Inferior parietal cortex (tissue), 1 donor: Measurements from ENCODE around the gene PDZRN3.

Experiments
- DNase-seq: peaks from one replicate; pipeline ENCODE4 v3.0.0-alpha.2; 2016; ENCODE audit errors: extremely low spot score

PDZRN3 gene

DNA sequence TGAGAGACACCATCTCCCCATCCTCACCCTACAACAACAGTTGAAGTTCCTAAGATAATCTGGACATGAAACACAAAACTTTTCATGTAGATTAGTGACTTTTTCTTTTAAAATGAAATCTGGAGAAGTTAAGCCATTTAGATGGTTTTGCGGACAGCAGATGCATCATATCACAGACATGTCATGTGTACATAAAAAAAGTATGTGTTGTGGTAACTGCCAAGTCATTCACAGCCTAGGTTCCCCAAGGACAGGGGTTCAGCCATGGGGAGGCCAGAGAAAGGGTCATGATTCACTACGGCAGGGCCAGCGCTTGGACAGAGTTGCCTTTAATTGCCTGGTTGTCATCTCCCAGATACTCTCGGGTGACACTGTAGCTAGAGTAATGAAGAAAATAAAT, 163.2 kb downstream of the PDZRN3 start:
- DNase-seq, result no peak

DNA sequence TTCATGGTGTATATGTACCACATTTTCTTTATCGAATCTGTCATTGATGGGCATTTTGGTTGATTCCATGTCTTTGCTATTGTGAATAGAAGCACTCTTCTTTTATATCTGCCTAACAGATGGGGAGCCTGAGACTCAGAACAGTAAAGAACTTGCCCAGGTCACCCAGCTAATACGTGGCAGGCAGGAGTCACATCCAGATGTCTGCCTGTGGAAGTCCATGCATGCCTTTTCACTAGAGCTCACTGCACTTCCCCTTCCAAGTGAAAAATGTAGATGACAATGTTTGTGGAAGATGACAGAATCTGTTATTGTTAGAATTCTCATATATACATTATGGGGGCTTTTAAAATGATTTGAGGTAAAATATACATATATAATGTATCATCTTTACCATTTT, 165.0 kb downstream of the PDZRN3 start:
- no peak for DNase-seq

GRCh38 chr3:73453666-73454065, 171.1 kb downstream of the PDZRN3 start:
- no peak for DNase-seq

DNA sequence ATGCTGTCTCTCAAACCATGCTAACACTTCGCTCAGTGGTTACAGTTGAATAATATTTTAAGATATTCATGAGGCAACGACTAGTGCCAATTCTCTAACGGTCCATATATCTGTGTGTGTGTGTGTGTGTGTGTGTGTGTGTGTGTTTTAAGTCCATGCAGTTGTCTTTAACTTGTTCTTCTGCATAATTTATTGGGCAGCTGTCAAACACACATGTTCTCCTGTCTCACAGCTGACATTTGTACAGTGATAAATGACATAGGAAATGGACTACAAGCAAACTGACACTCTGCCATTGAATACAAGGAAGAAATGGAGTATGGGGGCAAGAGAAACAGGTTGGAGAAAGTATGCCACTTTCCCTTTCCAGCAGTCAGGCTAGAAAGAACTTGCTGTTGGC, 172.0 kb downstream of the PDZRN3 start:
- DNase-seq, result no peak

GRCh38 chr3:73451301-73451944, 173.3 kb downstream of the PDZRN3 start:
- DNase-seq, result no peak

- DNase-seq, result no peak
Observed at GRCh38 chr3:73449774-73450173, 175.0 kb downstream of the PDZRN3 start.

- no peak for DNase-seq
Observed at GRCh38 chr3:73448761-73449301, 175.9 kb downstream of the PDZRN3 start.

DNA sequence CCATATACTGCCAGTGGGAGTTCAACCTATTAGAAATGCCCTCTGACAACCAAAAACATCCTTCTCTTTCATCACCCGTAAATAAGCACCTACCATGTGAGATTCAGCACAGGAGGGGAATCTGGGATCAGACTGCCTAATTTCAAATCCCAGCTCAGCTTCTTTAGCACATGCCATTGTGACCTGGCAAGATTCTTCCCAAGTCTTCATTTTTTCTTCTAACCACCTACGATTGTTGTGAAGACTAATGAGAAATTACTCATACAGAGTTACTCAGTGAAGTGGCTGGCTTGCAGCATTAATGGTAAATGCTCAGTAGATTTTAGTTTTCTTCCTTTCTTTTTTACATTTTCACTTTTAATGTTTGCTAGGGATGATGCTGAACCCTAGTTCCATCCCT, 176.7 kb downstream of the PDZRN3 start:
- no peak for DNase-seq

DNA sequence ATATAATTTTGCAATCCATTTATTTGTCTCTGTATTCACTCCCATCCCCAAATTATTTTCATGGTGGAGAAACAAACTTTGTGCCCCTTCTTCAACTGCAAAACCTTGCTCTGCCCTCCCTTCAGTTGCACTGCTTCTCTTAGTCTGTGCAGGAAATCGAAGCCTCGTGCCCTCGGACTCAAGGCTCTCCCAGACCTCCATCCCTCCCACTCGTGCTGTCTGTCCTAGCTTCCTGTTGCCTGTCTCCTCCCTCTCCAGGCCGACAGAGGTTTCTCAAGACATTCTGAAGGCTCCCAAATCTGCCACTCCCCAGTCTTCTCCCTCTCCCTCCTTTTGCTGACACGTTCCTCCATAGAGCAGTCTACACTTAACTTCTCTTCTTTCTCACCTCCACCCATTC, 177.6 kb downstream of the PDZRN3 start:
- no peak for DNase-seq

DNA sequence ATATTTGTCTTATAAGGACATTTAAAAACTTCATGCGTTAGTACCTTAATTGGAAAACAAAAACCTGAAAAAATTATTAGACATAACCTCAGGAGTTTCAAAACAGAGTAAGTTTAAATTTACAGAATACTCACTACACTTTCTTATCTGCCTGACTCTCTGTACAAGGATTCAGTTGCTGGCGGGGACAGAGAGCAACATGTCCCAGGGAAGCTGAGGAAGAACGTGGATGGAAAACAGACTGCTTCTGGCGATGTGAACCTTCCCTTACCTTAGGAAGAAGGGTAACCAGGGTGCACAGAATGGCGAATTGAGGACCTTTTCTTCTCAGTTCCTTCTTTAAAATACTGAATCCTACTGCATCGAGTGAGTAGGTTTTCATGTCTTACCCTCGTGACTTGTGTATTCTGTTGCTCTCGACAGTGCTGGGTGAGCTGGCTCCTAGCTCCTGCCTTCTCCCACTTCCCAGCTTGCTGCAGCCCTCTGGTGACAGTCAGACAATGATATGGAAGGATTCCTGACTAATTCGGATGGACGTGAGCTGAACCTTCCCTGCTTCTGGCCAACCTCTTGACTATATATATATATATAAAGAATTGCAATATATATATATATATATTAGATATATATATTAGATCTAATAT, 178.2 kb downstream of the PDZRN3 start:
- no peak for DNase-seq

DNA sequence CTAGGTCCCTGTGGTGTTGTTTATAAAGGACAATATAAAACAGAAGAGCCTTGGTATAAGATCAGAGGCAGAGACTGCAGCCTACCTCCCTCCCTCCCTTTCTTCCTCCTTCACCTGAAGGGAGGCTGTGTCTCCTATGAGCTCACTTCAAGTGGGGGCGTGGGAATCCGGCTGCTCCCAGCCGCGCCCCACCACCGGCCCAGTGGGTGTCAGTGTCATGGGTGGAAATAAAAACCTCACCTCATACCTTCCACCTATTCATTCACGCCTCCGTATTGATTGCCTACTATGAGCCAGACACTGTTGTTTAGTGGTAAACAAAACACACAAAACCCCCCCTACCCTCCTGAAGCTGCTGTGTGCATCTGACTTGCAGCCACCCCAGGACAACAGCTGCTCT, 181.9 kb downstream of the PDZRN3 start:
- no peak for DNase-seq

- DNase-seq, result no peak
Observed at GRCh38 chr3:73442152-73442551, 182.6 kb downstream of the PDZRN3 start.

- DNase-seq, result no peak
Observed at GRCh38 chr3:73437828-73438227, 186.9 kb downstream of the PDZRN3 start.

DNA sequence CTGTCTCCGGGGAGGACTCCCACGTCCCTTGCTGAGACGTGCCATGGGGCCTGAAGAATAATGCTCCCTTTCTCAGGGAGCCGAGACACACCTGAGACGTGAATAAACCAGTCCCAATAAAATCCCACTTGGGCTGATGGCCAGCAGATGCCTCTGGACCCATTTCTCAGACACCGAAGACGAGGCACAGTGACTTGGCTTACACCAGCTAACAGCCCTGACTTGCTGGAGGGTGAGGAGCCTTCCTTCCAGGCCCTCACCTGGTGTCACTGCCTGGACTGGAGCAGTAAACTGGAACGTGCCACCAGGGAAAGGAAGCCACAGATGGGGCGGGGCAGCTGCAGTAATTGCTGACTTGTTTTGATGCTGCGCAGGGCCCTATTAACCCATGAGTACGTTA, 189.7 kb downstream of the PDZRN3 start:
- DNase-seq, result no peak

DNA sequence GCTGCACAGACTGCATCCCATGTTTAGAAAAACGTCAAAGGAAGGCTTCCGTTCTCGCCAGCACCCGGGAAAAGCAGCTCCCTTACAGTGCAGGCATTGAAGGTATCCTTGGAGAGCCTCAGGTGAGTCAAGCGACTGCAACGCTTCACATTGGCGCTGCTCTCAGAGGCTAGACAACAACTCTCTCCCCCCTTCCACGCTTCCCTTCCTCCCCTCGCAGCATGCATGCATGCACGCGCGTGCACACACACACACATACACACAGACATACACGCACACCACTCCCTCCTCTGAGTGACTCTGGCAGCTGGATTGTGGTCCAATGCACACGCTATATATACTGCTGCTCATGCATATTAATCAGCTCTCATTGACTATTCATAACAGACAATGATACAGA, 191.1 kb downstream of the PDZRN3 start:
- no peak for DNase-seq

DNA sequence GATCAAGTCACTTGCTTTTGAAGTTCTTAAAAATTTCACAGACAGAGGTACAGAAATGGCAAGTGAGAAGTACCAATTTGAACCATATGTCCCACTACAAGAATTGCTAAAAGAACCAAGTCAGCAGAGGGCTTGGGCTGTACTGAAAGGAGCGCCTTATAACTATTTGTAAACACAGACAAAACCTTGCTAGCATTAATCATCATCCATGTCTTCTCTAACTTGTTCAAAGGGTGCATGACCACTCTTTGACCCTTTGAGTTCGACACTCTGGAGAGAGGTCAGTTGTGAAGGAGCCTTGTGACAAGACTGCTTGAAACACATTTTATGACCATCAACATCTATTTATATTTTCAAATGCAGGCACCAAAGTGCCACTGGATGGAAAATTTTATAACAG, 191.7 kb downstream of the PDZRN3 start:
- DNase-seq, result no peak

GRCh38 chr3:73432706-73433032, 192.1 kb downstream of the PDZRN3 start:
- no peak for DNase-seq

- DNase-seq, result peak; percentile 65
Observed at GRCh38 chr3:73432023-73432705, 192.6 kb downstream of the PDZRN3 start.

GRCh38 chr3:73431183-73431900, 193.4 kb downstream of the PDZRN3 start:
- DNase-seq, result no peak

DNA sequence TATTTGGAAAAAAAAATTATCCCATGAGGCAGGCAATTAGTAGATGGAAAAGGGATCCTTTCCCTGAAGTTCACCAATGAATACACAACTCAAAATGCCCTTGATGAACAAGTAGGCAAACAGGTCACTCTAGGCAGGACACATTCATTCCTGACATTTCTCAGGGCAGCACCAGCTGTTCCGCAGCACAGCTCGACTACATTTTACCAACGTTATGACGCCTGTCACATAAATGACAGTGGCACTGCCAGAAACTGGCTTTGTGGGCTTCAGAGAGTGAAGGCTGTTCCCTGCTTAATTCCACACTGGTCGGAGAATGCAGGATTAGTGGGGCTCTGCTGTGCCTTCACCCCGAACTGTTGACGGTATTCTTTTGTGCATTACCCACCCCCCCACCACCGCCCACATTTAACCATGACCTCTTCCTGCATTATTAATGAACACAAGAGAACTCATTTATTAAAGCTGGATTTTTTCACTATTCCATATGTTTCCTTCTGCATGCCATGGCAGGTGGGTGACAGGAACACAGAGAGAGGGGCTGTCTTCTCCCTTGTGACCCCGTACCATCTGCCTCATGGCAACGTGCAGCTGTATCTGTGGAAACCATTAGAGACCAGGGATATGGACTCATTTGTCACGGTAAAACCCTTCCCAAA, 197.6 kb downstream of the PDZRN3 start:
- DNase-seq, result no peak

DNA sequence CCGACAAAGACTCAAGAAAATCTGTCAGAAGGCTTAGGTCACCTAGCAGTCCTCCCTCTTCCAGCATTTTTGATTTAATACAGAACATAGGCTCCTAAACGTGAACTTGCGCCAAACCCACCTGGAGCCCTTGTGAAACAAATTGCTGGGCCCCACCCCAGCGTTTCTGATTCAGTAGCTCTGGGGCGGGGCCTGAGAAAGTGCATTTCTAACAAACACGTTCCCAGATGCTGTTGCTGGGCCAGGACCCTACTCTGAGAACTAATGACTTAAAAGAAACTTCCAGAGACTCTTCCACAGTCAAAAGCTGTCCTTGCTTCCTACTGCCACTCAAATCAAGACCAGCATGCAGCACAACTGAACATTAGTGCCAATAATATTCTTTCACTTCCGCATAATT, 198.1 kb downstream of the PDZRN3 start:
- no peak for DNase-seq

- DNase-seq, result no peak
Observed at GRCh38 chr3:73423116-73423515, 201.6 kb downstream of the PDZRN3 start.
